NOMO-1 treated with DMSO at 0.1 percent for 48 hours (cell line): ENCODE data around the gene GNAZ.
A peak's percentile ranks its signal among the peaks of the same experiment; 100 is the strongest.

ENCODE experiments used
- DNase-seq: peaks from one replicate; lab custom pipeline; 2025; ENCODE audit not compliant: unreplicated experiment; lab: John Stamatoyannopoulos, UW

The GNAZ gene

GRCh38 chr22:23042179-23042578 lies 28.1 kb upstream of the GNAZ start:
- no peak for DNase-seq

- no peak for DNase-seq
Measured at GRCh38 chr22:23044570-23044969, 25.7 kb upstream of the GNAZ start.

GRCh38 chr22:23045461-23045860 lies 24.9 kb upstream of the GNAZ start:
- no peak for DNase-seq

- no peak for DNase-seq
Measured at GRCh38 chr22:23047265-23047664, 23.1 kb upstream of the GNAZ start.

GRCh38 chr22:23047742-23048141 lies 22.6 kb upstream of the GNAZ start:
- DNase-seq = no peak

- peak; percentile 7 for DNase-seq
Measured at GRCh38 chr22:23050546-23050945, 19.8 kb upstream of the GNAZ start.

- DNase-seq = no peak
Measured at GRCh38 chr22:23053051-23053707, 17.1 kb upstream of the GNAZ start.

GRCh38 chr22:23053912-23054530 lies 16.3 kb upstream of the GNAZ start:
- DNase-seq = no peak

- no peak for DNase-seq
Measured at GRCh38 chr22:23054531-23055257, 15.6 kb upstream of the GNAZ start.

GRCh38 chr22:23055449-23056179 lies 14.7 kb upstream of the GNAZ start:
- DNase-seq = no peak

- DNase-seq = no peak
Measured at GRCh38 chr22:23057331-23057730, 13.0 kb upstream of the GNAZ start.

- DNase-seq = no peak
Measured at GRCh38 chr22:23058063-23058462, 12.3 kb upstream of the GNAZ start.

GRCh38 chr22:23058481-23059283 lies 11.6 kb upstream of the GNAZ start:
- no peak for DNase-seq

GRCh38 chr22:23059284-23059948 lies 10.9 kb upstream of the GNAZ start:
- DNase-seq = no peak

GRCh38 chr22:23060612-23061400 lies 9.5 kb upstream of the GNAZ start:
- no peak for DNase-seq

- no peak for DNase-seq
Measured at GRCh38 chr22:23061471-23062280, 8.6 kb upstream of the GNAZ start.

- no peak for DNase-seq
Measured at GRCh38 chr22:23062616-23063538, 7.4 kb upstream of the GNAZ start.
